ENCODE results near the gene MICU1. TPM values are rescaled to one million over a fixed set of nuclear protein-coding genes. Genes with fewer than 3 reads are reported as not detected.

MICU1 gene
- total and polyA plus RNA-seq, 2 donors from 2014 or later: 46.3 to 89.9 TPM

- FAIRE-seq: no peak
- no peaks in the 10 kb centered on the region for H3K4me1 ChIP-seq (ENCODE audit: control insufficient read depth in 2 of 3, insufficient read depth in 2 of 3, low read depth in 1 of 3, low read length in 3 of 3)
Observed at GRCh38 chr10:72509206-72509799, 116.6 kb downstream of the MICU1 start.

GRCh38 chr10:72508033-72508432 lies 117.8 kb downstream of the MICU1 start:
- H3K9ac ChIP-seq (ENCODE audit: low read length in 3 of 3): no peak overlapping the region
- no peaks in the 10 kb centered on the region for H3K9me3 ChIP-seq (ENCODE audit: control insufficient read depth in 2 of 3, insufficient read depth in 1 of 3, low read length in 3 of 3)
- H3K4me1 ChIP-seq (ENCODE audit: control insufficient read depth in 2 of 3, insufficient read depth in 2 of 3, low read depth in 1 of 3, low read length in 3 of 3): no peaks in the 10 kb centered on the region
- intact Hi-C loops (cut with DNase I): no loop called here
- FAIRE-seq (no peak), DNase-seq (no peak)
- no peak overlapping the region for H3K27ac ChIP-seq (ENCODE audit: low read depth in 2 of 2, low read length in 2 of 2)
- no peaks in the 10 kb centered on the region for H3K27me3 ChIP-seq (ENCODE audit: control insufficient read depth, insufficient read depth, low read length)
- H3K4me3 ChIP-seq (ENCODE audit: low read length in 3 of 3): no peak overlapping the region
- no peak for TF ChIP-seq CTCF (IDR thresholded peaks at IDR 0.05; ENCODE audit: borderline replicate concordance, extremely low read depth, insufficient read depth)
- H3K36me3 ChIP-seq (ENCODE audit: control insufficient read depth in 2 of 3, insufficient read depth in 3 of 3, low read length in 3 of 3): peaks cover 0 to 2% (median 0%) of the 10 kb centered on the region in 3 donors

More at GRCh38 chr10:72509206-72509799, 116.6 kb downstream of the MICU1 start:
- DNase-seq: no peak
- Histone ChIP-seq H3K36me3 (ENCODE audit: control insufficient read depth in 2 of 3, insufficient read depth in 3 of 3, low read length in 3 of 3) (peaks cover 0 to 2% (median 0%) of the 10 kb centered on the region in 3 donors), H3K27me3 (ENCODE audit: control insufficient read depth, insufficient read depth, low read length) (no peaks in the 10 kb centered on the region), H3K27ac (ENCODE audit: low read depth in 2 of 2, low read length in 2 of 2) (no peak overlapping the region), H3K9me3 (ENCODE audit: control insufficient read depth in 2 of 3, insufficient read depth in 1 of 3, low read length in 3 of 3) (no peaks in the 10 kb centered on the region), H3K9ac (ENCODE audit: low read length in 3 of 3) (no peak overlapping the region), H3K4me3 (ENCODE audit: low read length in 3 of 3) (no peak overlapping the region)
- no peak for TF ChIP-seq CTCF (IDR thresholded peaks at IDR 0.05; ENCODE audit: borderline replicate concordance, extremely low read depth, insufficient read depth)
- intact Hi-C loops (cut with DNase I): no loop called here

- no peak overlapping the region for H3K9ac ChIP-seq (ENCODE audit: low read length in 3 of 3)
- intact Hi-C loops (cut with DNase I): no loop called here
- no peaks in the 10 kb centered on the region for H3K27me3 ChIP-seq (ENCODE audit: control insufficient read depth, insufficient read depth, low read length)
- no peak for TF ChIP-seq CTCF (IDR thresholded peaks at IDR 0.05; ENCODE audit: borderline replicate concordance, extremely low read depth, insufficient read depth)
- H3K36me3 ChIP-seq (ENCODE audit: control insufficient read depth in 2 of 3, insufficient read depth in 3 of 3, low read length in 3 of 3): peaks cover 0 to 2% (median 0%) of the 10 kb centered on the region in 3 donors
- DNase-seq (no peak), FAIRE-seq (no peak)
- no peak overlapping the region for H3K27ac ChIP-seq (ENCODE audit: low read depth in 2 of 2, low read length in 2 of 2)
- H3K4me3 ChIP-seq (ENCODE audit: low read length in 3 of 3): no peak overlapping the region
- no peaks in the 10 kb centered on the region for H3K4me1 ChIP-seq (ENCODE audit: control insufficient read depth in 2 of 3, insufficient read depth in 2 of 3, low read depth in 1 of 3, low read length in 3 of 3)
- H3K9me3 ChIP-seq (ENCODE audit: control insufficient read depth in 2 of 3, insufficient read depth in 1 of 3, low read length in 3 of 3): no peaks in the 10 kb centered on the region
Observed at GRCh38 chr10:72506474-72506873, 119.4 kb downstream of the MICU1 start.

- Histone ChIP-seq H3K9me3 (ENCODE audit: control insufficient read depth in 2 of 3, insufficient read depth in 1 of 3, low read length in 3 of 3) (no peaks in the 10 kb centered on the region), H3K4me3 (ENCODE audit: low read length in 3 of 3) (no peak overlapping the region), H3K9ac (ENCODE audit: low read length in 3 of 3) (no peak overlapping the region), H3K4me1 (ENCODE audit: control insufficient read depth in 2 of 3, insufficient read depth in 2 of 3, low read depth in 1 of 3, low read length in 3 of 3) (no peaks in the 10 kb centered on the region), H3K27ac (ENCODE audit: low read depth in 2 of 2, low read length in 2 of 2) (no peak overlapping the region), H3K27me3 (ENCODE audit: control insufficient read depth, insufficient read depth, low read length) (no peaks in the 10 kb centered on the region), H3K36me3 (ENCODE audit: control insufficient read depth in 2 of 3, insufficient read depth in 3 of 3, low read length in 3 of 3) (peaks cover 0 to 2% (median 0%) of the 10 kb centered on the region in 3 donors)
- no peak for FAIRE-seq
- no peak for DNase-seq
- TF ChIP-seq CTCF (IDR thresholded peaks at IDR 0.05; ENCODE audit: borderline replicate concordance, extremely low read depth, insufficient read depth): no peak
- intact Hi-C loops (cut with DNase I): no loop called here
Observed at GRCh38 chr10:72505435-72505834, 120.4 kb downstream of the MICU1 start.

All from kidney (tissue), 14 donors.